Measurements from ENCODE around the gene TTC7B.

DNA sequence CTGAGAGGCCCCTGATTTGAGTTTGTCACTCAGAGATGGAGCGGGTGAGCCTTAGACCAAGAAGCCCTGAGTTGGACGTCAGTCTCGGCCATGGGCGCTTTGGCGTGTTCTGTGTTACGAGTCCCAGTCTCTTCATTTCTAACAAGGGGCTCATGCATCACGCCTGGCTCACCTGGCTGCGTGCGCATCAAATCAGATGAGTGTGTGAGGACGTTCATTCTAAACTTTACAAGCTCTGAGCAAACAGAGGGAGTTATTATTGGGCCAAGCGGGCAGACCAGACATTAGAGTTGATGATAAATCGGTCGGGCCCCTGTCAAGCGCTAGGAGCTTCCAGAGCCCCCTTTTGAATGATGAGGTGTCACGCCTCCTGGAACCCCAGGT, 302.2 kb downstream of the TTC7B start:
- no peak for TF ChIP-seq CTCF (IDR thresholded peaks at IDR 0.05; ENCODE audit: insufficient read depth, low read length, poor library complexity, severe bottlenecking)
- TF ChIP-seq EZH2phosphoT487 (conservative IDR thresholded peaks at IDR 0.05; ENCODE audit: low read length), result no peak

Measured in SU-DHL-6 (cell line).